Chondrocyte (in vitro differentiated cells): ENCODE measurements around the gene MRPS35. TPM values are rescaled to one million over a fixed set of nuclear protein-coding genes. Genes with fewer than 3 reads are reported as not detected.
A peak's percentile ranks its signal among the peaks of the same experiment; 100 is the strongest.

Source experiments
- DNase-seq: peaks from one replicate; pipeline ENCODE4 v3.0.0; 2021; ENCODE audit warnings: mixed read lengths, low spot score
- H3K27ac Mint-ChIP-seq: one replicate; pipeline ENCODE4 v1.8.0; 2021; ENCODE audit warnings: mild to moderate bottlenecking, moderate library complexity, mixed read lengths; ENCODE audit not compliant: unreplicated experiment
- H3K27me3 Mint-ChIP-seq: 2 replicates; pipeline ENCODE4 v1.8.0; 2021; ENCODE audit warnings: low read depth, mixed read lengths
- H3K36me3 Mint-ChIP-seq: 2 replicates; pipeline ENCODE4 v1.8.0; 2021; ENCODE audit warnings: low read depth, mixed read lengths
- H3K4me1 Mint-ChIP-seq: 2 replicates; pipeline ENCODE4 v1.8.0; 2021; ENCODE audit warnings: low read depth, mild to moderate bottlenecking, mixed read lengths
- H3K4me3 Mint-ChIP-seq: one replicate; pipeline ENCODE4 v1.8.0; 2021; ENCODE audit warnings: mild to moderate bottlenecking, moderate library complexity, mixed read lengths; ENCODE audit not compliant: unreplicated experiment
- H3K9me3 Mint-ChIP-seq: 2 replicates; pipeline ENCODE4 v1.8.0; 2021; ENCODE audit warnings: low read depth, mixed read lengths
- total RNA-seq: library from RNA; stranded (reverse); gene quantifications from 3 replicates; pipeline ENCODE4 v1.2.1, GENCODE V29; 2021
- TF ChIP-seq, protein P1 (sequence below): fragments of 200-600 bp; sonication (generic); IDR thresholded peaks from 2 replicates; pipeline ENCODE4 v1.5.0; 2021; ENCODE audit warnings: antibody characterized with exemption, mild to moderate bottlenecking, moderate library complexity

Gene MRPS35
- total RNA-seq, 1 donor from 2014 or later, result 33.1 TPM

DNA sequence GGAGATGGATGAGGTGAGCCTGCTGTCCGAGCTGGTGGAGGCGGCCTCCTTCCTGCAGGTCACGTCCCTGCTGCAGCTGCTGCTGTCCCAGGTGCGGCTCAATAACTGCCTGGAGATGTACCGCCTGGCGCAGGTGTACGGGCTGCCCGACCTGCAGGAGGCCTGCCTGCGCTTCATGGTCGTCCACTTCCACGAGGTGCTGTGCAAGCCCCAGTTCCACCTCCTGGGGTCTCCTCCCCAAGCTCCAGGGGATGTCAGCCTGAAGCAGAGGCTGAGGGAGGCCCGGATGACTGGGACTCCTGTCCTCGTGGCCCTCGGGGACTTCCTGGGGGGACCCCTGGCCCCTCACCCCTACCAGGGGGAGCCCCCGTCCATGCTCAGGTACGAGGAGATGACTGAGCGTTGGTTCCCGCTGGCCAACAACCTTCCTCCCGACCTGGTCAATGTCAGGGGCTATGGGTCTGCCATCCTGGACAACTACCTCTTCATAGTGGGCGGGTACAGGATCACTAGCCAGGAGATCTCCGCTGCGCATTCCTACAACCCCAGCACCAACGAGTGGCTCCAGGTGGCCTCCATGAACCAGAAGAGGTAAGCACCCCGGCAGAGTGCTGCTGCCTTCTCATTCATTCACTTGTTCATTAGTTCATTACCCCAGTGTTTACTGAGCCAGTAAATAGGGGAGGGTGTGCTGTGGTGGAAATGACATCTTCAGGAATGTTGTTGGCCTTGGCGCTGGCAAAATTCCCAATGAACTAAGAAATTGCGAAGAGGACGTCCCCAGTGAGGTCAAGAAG is 70.2 kb downstream of the MRPS35 start:
- Mint-ChIP-seq H3K27ac (peak overlapping the region; percentile 74), H3K36me3 (peaks cover 5% of the 10 kb centered on the region), H3K27me3 (no peaks in the 10 kb centered on the region), H3K4me1 (peaks cover 38% of the 10 kb centered on the region), H3K4me3 (peak overlapping the region; percentile 74), H3K9me3 (no peaks in the 10 kb centered on the region)
- TF ChIP-seq, protein P1, sequence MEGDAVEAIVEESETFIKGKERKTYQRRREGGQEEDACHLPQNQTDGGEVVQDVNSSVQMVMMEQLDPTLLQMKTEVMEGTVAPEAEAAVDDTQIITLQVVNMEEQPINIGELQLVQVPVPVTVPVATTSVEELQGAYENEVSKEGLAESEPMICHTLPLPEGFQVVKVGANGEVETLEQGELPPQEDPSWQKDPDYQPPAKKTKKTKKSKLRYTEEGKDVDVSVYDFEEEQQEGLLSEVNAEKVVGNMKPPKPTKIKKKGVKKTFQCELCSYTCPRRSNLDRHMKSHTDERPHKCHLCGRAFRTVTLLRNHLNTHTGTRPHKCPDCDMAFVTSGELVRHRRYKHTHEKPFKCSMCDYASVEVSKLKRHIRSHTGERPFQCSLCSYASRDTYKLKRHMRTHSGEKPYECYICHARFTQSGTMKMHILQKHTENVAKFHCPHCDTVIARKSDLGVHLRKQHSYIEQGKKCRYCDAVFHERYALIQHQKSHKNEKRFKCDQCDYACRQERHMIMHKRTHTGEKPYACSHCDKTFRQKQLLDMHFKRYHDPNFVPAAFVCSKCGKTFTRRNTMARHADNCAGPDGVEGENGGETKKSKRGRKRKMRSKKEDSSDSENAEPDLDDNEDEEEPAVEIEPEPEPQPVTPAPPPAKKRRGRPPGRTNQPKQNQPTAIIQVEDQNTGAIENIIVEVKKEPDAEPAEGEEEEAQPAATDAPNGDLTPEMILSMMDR, result no peak
- no peak for DNase-seq

DNA sequence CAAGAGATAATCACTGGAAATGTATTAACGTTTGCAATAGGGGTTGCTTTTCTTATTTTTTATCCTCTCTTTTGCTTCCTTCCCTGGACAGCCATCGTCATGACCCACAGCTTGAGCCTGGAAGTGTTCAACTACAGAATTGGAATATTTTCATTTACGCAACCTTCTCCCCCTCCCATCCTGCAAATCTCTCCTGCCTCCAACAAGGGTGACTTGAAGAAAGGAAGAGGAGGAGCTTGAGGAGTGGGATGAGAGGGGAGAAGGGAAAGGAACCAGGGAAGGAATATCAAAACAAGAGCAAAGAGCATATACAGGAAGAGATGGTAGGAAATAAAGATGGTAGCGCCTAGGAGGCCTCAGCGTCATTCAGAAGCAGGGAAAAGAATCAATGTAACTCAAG is 71.0 kb downstream of the MRPS35 start:
- peak overlapping the region; percentile 74 for H3K4me3 Mint-ChIP-seq
- no peaks in the 10 kb centered on the region for H3K27me3 Mint-ChIP-seq
- H3K27ac Mint-ChIP-seq, result peak overlapping the region; percentile 54
- DNase-seq, result no peak
- peaks cover 44% of the 10 kb centered on the region for H3K4me1 Mint-ChIP-seq
- TF ChIP-seq, protein P1, result no peak
- no peaks in the 10 kb centered on the region for H3K9me3 Mint-ChIP-seq
- peaks cover 5% of the 10 kb centered on the region for H3K36me3 Mint-ChIP-seq

DNA sequence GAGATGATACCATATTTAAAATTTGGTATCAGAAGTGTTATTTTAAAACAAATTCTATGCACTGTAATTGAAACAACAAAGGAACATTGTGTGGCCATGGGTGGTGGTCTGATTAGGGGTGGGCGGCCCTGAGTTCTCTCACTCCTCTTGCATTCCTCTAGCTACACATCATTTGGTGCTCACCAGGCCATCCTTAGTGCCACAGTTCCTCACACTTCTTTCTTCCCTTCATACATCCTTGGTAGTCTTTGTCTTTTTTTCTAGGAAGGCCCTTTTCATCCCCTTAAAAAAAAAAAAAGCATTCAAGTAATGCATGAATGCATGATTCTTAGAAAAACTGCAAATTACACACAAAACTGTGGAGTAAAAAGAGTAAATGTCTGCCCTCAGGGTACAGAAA is 71.8 kb downstream of the MRPS35 start:
- H3K27me3 Mint-ChIP-seq, result no peaks in the 10 kb centered on the region
- peak overlapping the region; percentile 35 for H3K4me3 Mint-ChIP-seq
- no peak overlapping the region for H3K27ac Mint-ChIP-seq
- H3K4me1 Mint-ChIP-seq, result peaks cover 44% of the 10 kb centered on the region
- peaks cover 5% of the 10 kb centered on the region for H3K36me3 Mint-ChIP-seq
- TF ChIP-seq, protein P1, result no peak
- no peak for DNase-seq
- no peaks in the 10 kb centered on the region for H3K9me3 Mint-ChIP-seq

DNA sequence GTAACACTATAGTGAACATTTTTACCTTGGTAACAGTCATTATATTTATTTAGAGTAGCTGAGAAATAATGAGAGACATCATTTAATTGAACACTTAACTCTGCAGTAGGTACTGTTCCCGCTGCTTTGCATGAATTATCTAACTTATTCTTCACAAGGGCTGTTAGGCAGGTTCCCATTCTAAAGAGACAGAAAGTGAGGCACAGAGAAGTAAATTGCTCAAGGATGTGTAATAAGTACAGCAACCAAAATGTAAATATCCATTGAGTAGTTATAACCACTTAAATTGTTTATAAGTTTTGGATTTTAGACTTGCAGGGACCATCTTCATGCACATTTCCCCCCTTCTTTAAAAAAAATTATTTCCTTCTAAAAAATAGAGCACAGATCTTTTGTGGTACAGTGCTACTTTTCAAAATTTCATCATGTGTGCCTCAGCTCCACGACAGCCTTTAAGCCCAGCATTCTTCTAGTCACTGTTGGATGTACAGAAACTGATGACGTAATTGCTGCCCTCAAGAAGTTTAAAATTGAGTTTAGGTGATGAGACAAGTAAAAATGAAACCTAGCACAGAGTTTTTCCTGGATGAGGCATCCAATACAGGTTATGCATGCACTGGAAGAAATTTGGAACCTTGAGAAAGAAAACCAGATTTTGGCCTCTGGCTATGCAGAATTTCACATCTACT is 75.4 kb downstream of the MRPS35 start:
- TF ChIP-seq, protein P1, result no peak
- peak overlapping the region; percentile 23 for H3K27ac Mint-ChIP-seq
- H3K4me3 Mint-ChIP-seq, result no peak overlapping the region
- no peaks in the 10 kb centered on the region for H3K9me3 Mint-ChIP-seq
- no peak for DNase-seq
- H3K36me3 Mint-ChIP-seq, result peaks cover 5% of the 10 kb centered on the region
- H3K4me1 Mint-ChIP-seq, result peaks cover 36% of the 10 kb centered on the region
- no peaks in the 10 kb centered on the region for H3K27me3 Mint-ChIP-seq

DNA sequence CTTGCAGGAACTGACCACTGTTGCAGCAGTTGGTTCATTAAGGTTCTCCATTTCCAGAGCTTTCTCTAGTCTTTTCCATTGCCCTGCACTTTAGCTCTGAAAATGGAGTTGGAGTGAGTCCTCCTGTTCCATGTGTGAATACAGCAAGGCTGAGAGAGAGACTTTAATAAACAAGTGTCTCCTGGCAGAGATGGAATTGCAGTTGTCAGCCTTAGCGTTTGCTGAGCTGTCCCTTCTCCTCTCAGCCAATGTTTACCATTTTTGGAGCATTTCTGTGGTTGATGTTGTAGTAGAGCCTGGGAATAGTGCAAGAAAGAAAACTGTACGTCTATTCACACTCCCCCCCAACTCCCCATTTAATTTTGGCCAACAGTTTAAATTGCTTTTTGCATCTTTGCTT is 76.9 kb downstream of the MRPS35 start:
- Mint-ChIP-seq H3K27me3 (no peaks in the 10 kb centered on the region), H3K9me3 (no peaks in the 10 kb centered on the region), H3K4me3 (no peak overlapping the region), H3K36me3 (peaks cover 12% of the 10 kb centered on the region), H3K4me1 (peaks cover 20% of the 10 kb centered on the region), H3K27ac (no peak overlapping the region)
- TF ChIP-seq, protein P1, result no peak
- no peak for DNase-seq
